B cell (primary cell): ENCODE measurements around the gene BATF2. TPM values are rescaled to one million over a fixed set of nuclear protein-coding genes. Genes with fewer than 3 reads are reported as not detected.
"Not testable (repeated sequence)": the region's sequence is repeated elsewhere in the genome, so short reads cannot be mapped to it uniquely, and the experiment has no call there.

Source experiments
- ATAC-seq: fragments of 200-7000 bp; cut with Tn5 transposase; one replicate; pipeline ENCODE4 v1.10.0; 2021; ENCODE audit warnings: low read depth, mild to moderate bottlenecking, moderate number of reproducible peaks, moderate library complexity
- CTCF ChIA-PET: fragments of 350-600 bp; sonication (Branson Sonifier 250); formaldehyde crosslinking; loops from one replicate; lab custom pipeline; 2021; ENCODE audit warnings: antibody characterized with exemption, inconsistent platforms; lab: Charles Lee
- POLR2A ChIA-PET: fragments of 350-600 bp; sonication (Branson Sonifier 250); formaldehyde crosslinking; loops from one replicate; lab custom pipeline; 2021; ENCODE audit warnings: antibody characterized with exemption; lab: Charles Lee
- DNase-seq: peaks from one replicate; pipeline ENCODE4 v3.0.0; 2013
- H2AFZ ChIP-seq: 2 replicates; pipeline ENCODE4 v1.6.1; 2012; ENCODE audit warnings: mild to moderate bottlenecking, low read depth, low read length; ENCODE audit not compliant: insufficient read depth, poor library complexity, severe bottlenecking
- H3K27ac ChIP-seq, 2 donors: 1 replicate in 1 of 2; 2 replicates in 1 of 2; pipeline ENCODE4 v1.5.1; 2012 to 2013; ENCODE audit warnings: low read length in 2 of 2, mild to moderate bottlenecking in 2 of 2, moderate library complexity in 1 of 2
- H3K27me3 ChIP-seq, 4 experiments: fragments of 200-600 bp in 1 of 4; sonication (generic) in 1 of 4; replicated peaks in 1 of 4; 1 replicate in 2 of 4; 2 replicates in 2 of 4; pipeline versions ENCODE4 v1.6.1 to v1.7.0; 2013 to 2016; ENCODE audit warnings: low read length in 3 of 4, mild to moderate bottlenecking in 2 of 4, mixed read lengths in 1 of 4, moderate library complexity in 1 of 4; ENCODE audit not compliant: insufficient read depth in 4 of 4, control insufficient read depth in 3 of 4; ENCODE audit errors: control extremely low read depth in 1 of 4
- H3K36me3 ChIP-seq, 2 experiments: replicated peaks in 1 of 2; 1 replicate in 1 of 2; 2 replicates in 1 of 2; pipeline versions ENCODE4 v1.6.1 to v1.7.1; 2013; ENCODE audit warnings: low read length in 1 of 2; ENCODE audit not compliant: insufficient read depth in 2 of 2, control insufficient read depth in 1 of 2; ENCODE audit errors: control extremely low read depth in 1 of 2, extremely low read depth in 1 of 2
- H3K4me1 ChIP-seq, 2 donors: fragments of 200-600 bp in 1 of 2; sonication (generic) in 1 of 2; 1 replicate in 1 of 2; 2 replicates in 1 of 2; pipeline versions ENCODE4 v1.5.1 to v1.6.1; 2013 to 2017; ENCODE audit warnings: low read length in 2 of 2; ENCODE audit not compliant: control insufficient read depth in 2 of 2, insufficient read depth in 2 of 2
- H3K4me2 ChIP-seq: replicated peaks from 2 replicates; pipeline ENCODE3; 2012; ENCODE audit warnings: mild to moderate bottlenecking, low read depth, low read length; ENCODE audit not compliant: poor library complexity, severe bottlenecking
- H3K4me3 ChIP-seq, 5 experiments: fragments of 200-600 bp in 1 of 5; sonication (generic) in 1 of 5; 1 replicate in 3 of 5; 2 replicates in 2 of 5; pipeline versions ENCODE4 v1.5.1 to v1.7.0; 2011 to 2016; ENCODE audit warnings: low read length in 4 of 5, mild to moderate bottlenecking in 4 of 5, low read depth in 2 of 5, control low read depth in 1 of 5, moderate library complexity in 1 of 5; ENCODE audit not compliant: insufficient read depth in 1 of 5; ENCODE audit errors: control extremely low read depth in 1 of 5, extremely low read depth in 1 of 5
- H3K79me2 ChIP-seq: fragments of 200-600 bp; sonication (generic); one replicate; pipeline ENCODE4 v1.6.0; 2016; ENCODE audit warnings: low read length; ENCODE audit not compliant: control insufficient read depth, insufficient read depth
- H3K9ac ChIP-seq: fragments of 200-600 bp; sonication (generic); 2 replicates; pipeline ENCODE4 v1.6.1; 2017; ENCODE audit warnings: mild to moderate bottlenecking, low read length, moderate library complexity
- H3K9me3 ChIP-seq, 3 donors: one replicate each; pipeline versions ENCODE4 v1.6.1 to v1.7.1; 2013; ENCODE audit warnings: low read length in 2 of 3; ENCODE audit not compliant: control insufficient read depth in 2 of 3, insufficient read depth in 1 of 3; ENCODE audit errors: control extremely low read depth in 1 of 3
- H4K20me1 ChIP-seq: 2 replicates; pipeline ENCODE4 v1.6.0; 2012; ENCODE audit warnings: mild to moderate bottlenecking, low read length; ENCODE audit not compliant: insufficient read depth, control insufficient read depth, poor library complexity, severe bottlenecking
- H3K27ac Mint-ChIP-seq: one replicate; pipeline ENCODE4 v1.8.0; 2021; ENCODE audit warnings: mixed read lengths
- H3K27me3 Mint-ChIP-seq: one replicate; pipeline ENCODE4 v1.8.0; 2021; ENCODE audit warnings: mixed read lengths
- H3K4me1 Mint-ChIP-seq: one replicate; pipeline ENCODE4 v1.8.0; 2021; ENCODE audit warnings: mixed read lengths
- H3K4me3 Mint-ChIP-seq: one replicate; pipeline ENCODE4 v1.8.0; 2021; ENCODE audit warnings: mixed read lengths
- H3K9me3 Mint-ChIP-seq: one replicate; pipeline ENCODE4 v1.8.0; 2022; ENCODE audit warnings: mixed read lengths; ENCODE audit not compliant: insufficient read depth
- EZH2 ChIP-seq: IDR thresholded peaks from 2 replicates; pipeline ENCODE4 v1.6.1; 2012; ENCODE audit warnings: borderline replicate concordance, low read depth, mild to moderate bottlenecking, moderate library complexity, low read length; ENCODE audit not compliant: insufficient read depth, poor library complexity, severe bottlenecking
- WGBS: methylation state at CpG from one replicate; pipeline ENCODE4 v1.1.5; 2013; ENCODE audit warnings: missing lambda C conversion rate; ENCODE audit not compliant: insufficient coverage; 5-methylcytosine and 5-hydroxymethylcytosine counted together
- intact Hi-C: fragments of 100-400 bp; cut with micrococcal nuclease; formaldehyde crosslinking; loops from one replicate; pipeline ENCODE4 v1.10.0; 2022
- polyA plus RNA-seq: library from polyadenylated mRNA; depleted of rRNA; stranded (reverse); fragments of >200 nt; gene quantifications from 2 replicates; pipeline ENCODE4 v1.2.3, GENCODE V29; 2012
- total RNA-seq, 2 donors: library from RNA; stranded (reverse); fragments of 120-200 nt in 1 of 2; gene quantifications; 1 replicate in 1 of 2; 2 replicates in 1 of 2; pipeline versions ENCODE4 v1.2.3 to v1.2.4, GENCODE V29; 2013 to 2022
- TF ChIP-seq, protein P1 (sequence below): fragments of 200-600 bp; IDR thresholded peaks from one replicate; pipeline ENCODE4 v1.8.0; 2022; ENCODE audit warnings: antibody characterized with exemption, mild to moderate bottlenecking

Gene BATF2
- total and polyA plus RNA-seq, 2 donors (not counting 1 experiment from before 2014, with no cell fraction given): 0.62 to 1.7 TPM

DNA sequence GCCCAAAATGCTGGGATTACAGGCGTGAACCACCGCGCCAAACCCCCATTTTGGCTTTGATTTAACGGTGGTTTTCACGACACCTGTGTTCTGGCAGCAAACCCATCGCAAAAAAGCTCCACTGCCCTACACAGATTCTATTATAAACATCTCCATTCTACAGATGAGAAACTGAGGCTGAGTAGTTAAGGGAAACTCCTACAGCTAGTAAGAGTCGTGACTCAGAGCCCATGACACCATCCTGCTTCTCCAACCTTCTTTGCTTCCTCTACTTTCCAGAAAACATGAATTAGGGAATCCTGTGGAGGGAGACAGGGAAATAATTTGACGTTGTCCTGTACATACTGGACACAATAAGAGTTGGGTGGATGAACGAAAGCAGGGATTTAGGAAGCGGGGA lies 30.0 kb upstream of the BATF2 start:
- H3K4me3 ChIP-seq: peak overlapping the region; percentile 30 to 63 (median 49)
- peak overlapping the region in 1 of 2 donors; percentile 64 for H3K27ac ChIP-seq
- WGBS: 93% methylated on average over 5 of the region's 10 CpGs
- H3K79me2 ChIP-seq: peaks cover 13% of the 10 kb centered on the region
- no peaks in the 10 kb centered on the region for H4K20me1 ChIP-seq
- no peaks in the 10 kb centered on the region for H3K27me3 ChIP-seq
- peak overlapping the region; percentile 79 for H2AFZ ChIP-seq
- Mint-ChIP-seq H3K27me3 (no peaks in the 10 kb centered on the region), H3K9me3 (no peaks in the 10 kb centered on the region), H3K27ac (peak overlapping the region; percentile 93), H3K4me1 (peaks cover 17% of the 10 kb centered on the region), H3K4me3 (peak overlapping the region; percentile 93)
- H3K9ac ChIP-seq: peak overlapping the region; percentile 59
- H3K36me3 ChIP-seq: peaks cover under 1 to 7% of the 10 kb centered on the region in 2 experiments
- DNase-seq: no peak
- peak overlapping the region; percentile 77 for H3K4me2 ChIP-seq
- TF ChIP-seq, protein P1, sequence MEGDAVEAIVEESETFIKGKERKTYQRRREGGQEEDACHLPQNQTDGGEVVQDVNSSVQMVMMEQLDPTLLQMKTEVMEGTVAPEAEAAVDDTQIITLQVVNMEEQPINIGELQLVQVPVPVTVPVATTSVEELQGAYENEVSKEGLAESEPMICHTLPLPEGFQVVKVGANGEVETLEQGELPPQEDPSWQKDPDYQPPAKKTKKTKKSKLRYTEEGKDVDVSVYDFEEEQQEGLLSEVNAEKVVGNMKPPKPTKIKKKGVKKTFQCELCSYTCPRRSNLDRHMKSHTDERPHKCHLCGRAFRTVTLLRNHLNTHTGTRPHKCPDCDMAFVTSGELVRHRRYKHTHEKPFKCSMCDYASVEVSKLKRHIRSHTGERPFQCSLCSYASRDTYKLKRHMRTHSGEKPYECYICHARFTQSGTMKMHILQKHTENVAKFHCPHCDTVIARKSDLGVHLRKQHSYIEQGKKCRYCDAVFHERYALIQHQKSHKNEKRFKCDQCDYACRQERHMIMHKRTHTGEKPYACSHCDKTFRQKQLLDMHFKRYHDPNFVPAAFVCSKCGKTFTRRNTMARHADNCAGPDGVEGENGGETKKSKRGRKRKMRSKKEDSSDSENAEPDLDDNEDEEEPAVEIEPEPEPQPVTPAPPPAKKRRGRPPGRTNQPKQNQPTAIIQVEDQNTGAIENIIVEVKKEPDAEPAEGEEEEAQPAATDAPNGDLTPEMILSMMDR: no peak
- TF ChIP-seq EZH2: no peak
- intact Hi-C loops: loop anchor here (1.0 kb wide), 6 partner anchors 13 to 110 kb away; partner anchors contain the start of genes ARL2, ATG2A, CDCA5 and PPP2R5B
- POLR2A ChIA-PET: interaction anchor here (0.8 to 1.5 kb wide), 3 partner anchors 9 to 102 kb away, joined by 3 to 6 read pairs (median 3); partner anchors contain the start of genes PPP2R5B and SAC3D1
- no peak for ATAC-seq
- H3K9me3 ChIP-seq: no peaks in the 10 kb centered on the region
- CTCF ChIA-PET: interaction anchor here (0.8 to 4.7 kb wide), 7 partner anchors 9 to 199 kb away, joined by 3 to 36 read pairs (median 4); partner anchors contain the start of genes ARL2 and SAC3D1
- H3K4me1 ChIP-seq: peaks cover 11 to 19% of the 10 kb centered on the region in 2 donors

DNA sequence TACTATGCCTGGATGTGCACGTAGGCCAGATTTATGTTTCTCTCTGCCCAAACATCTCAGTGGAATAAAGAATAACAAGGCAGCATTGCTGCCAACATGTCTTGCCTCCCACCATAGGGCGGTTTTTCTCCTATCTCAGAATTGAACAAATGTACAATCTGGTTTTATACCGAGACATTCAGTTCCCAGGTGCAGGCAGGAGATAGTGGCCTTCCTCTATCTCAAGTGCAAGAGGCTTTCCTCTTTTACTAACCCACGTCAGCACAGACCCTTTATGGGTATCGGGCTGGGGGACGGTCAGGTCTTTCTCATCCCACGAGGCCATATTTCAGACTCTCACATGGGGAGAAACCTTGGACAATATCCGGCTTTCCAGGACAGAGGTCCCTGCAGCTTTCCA lies 26.7 kb upstream of the BATF2 start:
- CTCF ChIA-PET, ATAC-seq, H3K27me3 ChIP-seq, H3K4me2 ChIP-seq, H4K20me1 ChIP-seq, H3K9ac ChIP-seq, H2AFZ ChIP-seq, H3K4me3 ChIP-seq, H3K9me3 Mint-ChIP-seq, H3K27ac Mint-ChIP-seq, H3K79me2 ChIP-seq, H3K27me3 Mint-ChIP-seq, DNase-seq, H3K27ac ChIP-seq, H3K4me3 Mint-ChIP-seq, intact Hi-C loops, H3K9me3 ChIP-seq: not testable (repeated sequence)
- 83% methylated on average over 6 of the region's 8 CpGs for WGBS
- Histone ChIP-seq H3K4me1 (peaks cover 11 to 17% of the 10 kb centered on the region in 2 donors), H3K36me3 (peaks cover 0 to 25% of the 10 kb centered on the region in 2 experiments)
- POLR2A ChIA-PET: interaction anchor here (0.6 kb wide), 1 partner anchor 34 kb away, joined by 5 read pairs; no protein-coding TSS in a partner anchor
- H3K4me1 Mint-ChIP-seq: peaks cover 14% of the 10 kb centered on the region
